GM23338 (cell line): ENCODE measurements around the gene TMEM30A. TPM values are rescaled to one million over a fixed set of nuclear protein-coding genes. Genes with fewer than 3 reads are reported as not detected.

ENCODE experiments used
- ATAC-seq: fragments of 200-7000 bp; cut with Tn5 transposase; 3 replicates; pipeline ENCODE4 v1.9.1; 2020
- DNase-seq: peaks from one replicate; pipeline ENCODE4 v3.0.0-alpha.2; 2015; ENCODE audit warnings: low spot score
- H2AFZ ChIP-seq: fragments of 200-600 bp; sonication (generic); 2 replicates; pipeline ENCODE4 v1.8.0; 2016; ENCODE audit warnings: antibody characterized with exemption, mild to moderate bottlenecking, moderate library complexity
- H3F3A ChIP-seq: fragments of 200-600 bp; sonication (generic); replicated peaks from 2 replicates; pipeline ENCODE4 v1.8.0; 2017; ENCODE audit warnings: antibody characterized with exemption, mixed run types, low read depth
- H3K27ac ChIP-seq: fragments of 200-600 bp; sonication (generic); 2 replicates; pipeline ENCODE4 v1.6.1; 2016; ENCODE audit warnings: low read depth
- H3K27me3 ChIP-seq: fragments of 200-600 bp; sonication (generic); 2 replicates; pipeline ENCODE4 v1.8.0; 2016; ENCODE audit warnings: mild to moderate bottlenecking, mixed run types, moderate library complexity; ENCODE audit not compliant: insufficient read depth
- H3K36me3 ChIP-seq: fragments of 200-600 bp; sonication (generic); 2 replicates; pipeline ENCODE4 v1.8.0; 2016; ENCODE audit warnings: mild to moderate bottlenecking; ENCODE audit not compliant: insufficient read depth
- H3K4me1 ChIP-seq: fragments of 200-600 bp; sonication (generic); 2 replicates; pipeline ENCODE4 v1.8.0; 2016; ENCODE audit warnings: mild to moderate bottlenecking, moderate library complexity; ENCODE audit not compliant: insufficient read depth
- H3K4me2 ChIP-seq: fragments of 200-600 bp; sonication (generic); 2 replicates; pipeline ENCODE4 v1.7.1; 2017; ENCODE audit warnings: mixed run types
- H3K4me3 ChIP-seq: fragments of 200-600 bp; sonication (generic); 2 replicates; pipeline ENCODE4 v1.6.1; 2016; ENCODE audit warnings: mixed run types
- H3K79me2 ChIP-seq: fragments of 200-600 bp; sonication (generic); replicated peaks from 2 replicates; pipeline ENCODE4 v1.8.0; 2017; ENCODE audit warnings: mild to moderate bottlenecking; ENCODE audit not compliant: insufficient read depth
- H3K9me2 ChIP-seq: fragments of 200-600 bp; sonication (generic); 2 replicates; pipeline ENCODE4 v1.8.0; 2017; ENCODE audit not compliant: insufficient read depth
- H4K20me1 ChIP-seq: fragments of 200-600 bp; sonication (generic); replicated peaks from 2 replicates; pipeline ENCODE4 v1.8.0; 2017; ENCODE audit warnings: mild to moderate bottlenecking; ENCODE audit not compliant: insufficient read depth
- H3K27ac Mint-ChIP-seq: 2 replicates; pipeline ENCODE4 v1.8.0; 2020; ENCODE audit warnings: inconsistent platforms, mild to moderate bottlenecking, moderate library complexity, mixed read lengths
- H3K27me3 Mint-ChIP-seq: 3 replicates; pipeline ENCODE4 v1.8.0; 2022; ENCODE audit warnings: low read depth, mild to moderate bottlenecking, moderate library complexity, mixed read lengths, inconsistent platforms; ENCODE audit not compliant: insufficient read depth, poor library complexity
- H3K36me3 Mint-ChIP-seq: 3 replicates; pipeline ENCODE4 v1.8.0; 2021; ENCODE audit warnings: low read depth, mild to moderate bottlenecking, inconsistent platforms, moderate library complexity, mixed read lengths
- H3K4me1 Mint-ChIP-seq: 3 replicates; pipeline ENCODE4 v1.8.0; 2020; ENCODE audit warnings: mild to moderate bottlenecking, inconsistent platforms, mixed read lengths
- H3K4me3 Mint-ChIP-seq: 3 replicates; pipeline ENCODE4 v1.8.0; 2021; ENCODE audit warnings: moderate library complexity, mild to moderate bottlenecking, inconsistent platforms, mixed read lengths
- H3K9me3 Mint-ChIP-seq: 3 replicates; pipeline ENCODE4 v1.8.0; 2020; ENCODE audit warnings: moderate library complexity, mild to moderate bottlenecking, inconsistent platforms, mixed read lengths
- EZH2 ChIP-seq: fragments of 200-600 bp; sonication (generic); IDR thresholded peaks from one replicate; pipeline ENCODE4 v1.8.0; 2017; ENCODE audit warnings: antibody characterized with exemption, mild to moderate bottlenecking, low read depth; ENCODE audit not compliant: unreplicated experiment
- EZH2phosphoT487 ChIP-seq: fragments of 200-600 bp; sonication (generic); IDR thresholded peaks from one replicate; pipeline ENCODE4 v1.8.1; 2018; ENCODE audit warnings: antibody characterized with exemption; ENCODE audit not compliant: unreplicated experiment
- polyA plus RNA-seq: library from polyadenylated mRNA; unstranded; fragments of >200 nt; fragmentation: Nextera tagmentation; extraction: Ambion mirVana; gene quantifications from 2 replicates; pipeline ENCODE4 v1.2.1, GENCODE V29; 2016
- total RNA-seq: library from RNA; depleted of rRNA; stranded (reverse); fragments of >200 nt; shearing (Covaris generic); gene quantifications from 2 replicates; pipeline ENCODE4 v1.2.3, GENCODE V29; 2014
- TF ChIP-seq, protein P1 (sequence below): IDR thresholded peaks from 2 replicates; pipeline ENCODE4 v1.6.1; 2016; ENCODE audit warnings: antibody characterized with exemption
- TF ChIP-seq, protein P2 (sequence below): IDR thresholded peaks from one replicate; pipeline ENCODE4 v1.6.1; 2018; ENCODE audit warnings: antibody characterized with exemption; ENCODE audit not compliant: unreplicated experiment
- TF ChIP-seq, protein P3 (sequence below): fragments of 250-450 bp; sonication (Bioruptor Pico); IDR thresholded peaks from 2 replicates; pipeline ENCODE4 v1.5.0; 2020; ENCODE audit warnings: mild to moderate bottlenecking, moderate library complexity

TMEM30A gene
- total and polyA plus RNA-seq, 2 experiments from 2014 or later: 61.7 to 99.9 TPM

DNA sequence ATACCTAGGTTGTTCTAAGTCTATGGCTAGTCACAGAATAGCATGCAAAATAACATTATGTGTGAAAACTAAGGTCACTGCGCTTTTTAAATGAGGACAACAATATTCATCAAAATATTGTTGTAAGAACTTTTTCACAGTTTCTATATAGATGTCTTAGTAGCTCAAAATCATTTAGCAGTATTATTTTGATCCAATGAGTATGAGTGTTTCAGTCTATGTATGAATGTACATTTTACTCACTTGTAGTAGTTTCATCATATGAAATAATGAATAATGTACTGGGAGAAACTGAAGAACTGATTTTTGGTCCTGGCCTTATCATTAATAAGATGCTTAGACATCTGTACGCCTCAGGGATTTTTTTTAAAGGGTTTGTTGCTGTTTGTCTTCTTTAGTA is 16.5 kb upstream of the TMEM30A start:
- Histone ChIP-seq H3K27ac (no peak overlapping the region), H3K4me1 (peaks cover 11% of the 10 kb centered on the region), H3K36me3 (no peaks in the 10 kb centered on the region), H3K4me2 (no peak overlapping the region), H3K9me2 (no peaks in the 10 kb centered on the region), H2AFZ (no peak overlapping the region), H3K79me2 (no peaks in the 10 kb centered on the region), H3K27me3 (no peaks in the 10 kb centered on the region), H3F3A (no peaks in the 10 kb centered on the region), H4K20me1 (no peaks in the 10 kb centered on the region), H3K4me3 (no peak overlapping the region)
- Mint-ChIP-seq H3K4me1 (peaks cover 13% of the 10 kb centered on the region), H3K27me3 (no peaks in the 10 kb centered on the region), H3K9me3 (no peaks in the 10 kb centered on the region), H3K36me3 (no peaks in the 10 kb centered on the region), H3K27ac (no peak overlapping the region), H3K4me3 (no peak overlapping the region)
- DNase-seq (no peak), ATAC-seq (no peak)
- TF ChIP-seq, protein P1, sequence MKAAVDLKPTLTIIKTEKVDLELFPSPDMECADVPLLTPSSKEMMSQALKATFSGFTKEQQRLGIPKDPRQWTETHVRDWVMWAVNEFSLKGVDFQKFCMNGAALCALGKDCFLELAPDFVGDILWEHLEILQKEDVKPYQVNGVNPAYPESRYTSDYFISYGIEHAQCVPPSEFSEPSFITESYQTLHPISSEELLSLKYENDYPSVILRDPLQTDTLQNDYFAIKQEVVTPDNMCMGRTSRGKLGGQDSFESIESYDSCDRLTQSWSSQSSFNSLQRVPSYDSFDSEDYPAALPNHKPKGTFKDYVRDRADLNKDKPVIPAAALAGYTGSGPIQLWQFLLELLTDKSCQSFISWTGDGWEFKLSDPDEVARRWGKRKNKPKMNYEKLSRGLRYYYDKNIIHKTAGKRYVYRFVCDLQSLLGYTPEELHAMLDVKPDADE: no peak
- no peak for TF ChIP-seq EZH2phosphoT487
- TF ChIP-seq, protein P2, sequence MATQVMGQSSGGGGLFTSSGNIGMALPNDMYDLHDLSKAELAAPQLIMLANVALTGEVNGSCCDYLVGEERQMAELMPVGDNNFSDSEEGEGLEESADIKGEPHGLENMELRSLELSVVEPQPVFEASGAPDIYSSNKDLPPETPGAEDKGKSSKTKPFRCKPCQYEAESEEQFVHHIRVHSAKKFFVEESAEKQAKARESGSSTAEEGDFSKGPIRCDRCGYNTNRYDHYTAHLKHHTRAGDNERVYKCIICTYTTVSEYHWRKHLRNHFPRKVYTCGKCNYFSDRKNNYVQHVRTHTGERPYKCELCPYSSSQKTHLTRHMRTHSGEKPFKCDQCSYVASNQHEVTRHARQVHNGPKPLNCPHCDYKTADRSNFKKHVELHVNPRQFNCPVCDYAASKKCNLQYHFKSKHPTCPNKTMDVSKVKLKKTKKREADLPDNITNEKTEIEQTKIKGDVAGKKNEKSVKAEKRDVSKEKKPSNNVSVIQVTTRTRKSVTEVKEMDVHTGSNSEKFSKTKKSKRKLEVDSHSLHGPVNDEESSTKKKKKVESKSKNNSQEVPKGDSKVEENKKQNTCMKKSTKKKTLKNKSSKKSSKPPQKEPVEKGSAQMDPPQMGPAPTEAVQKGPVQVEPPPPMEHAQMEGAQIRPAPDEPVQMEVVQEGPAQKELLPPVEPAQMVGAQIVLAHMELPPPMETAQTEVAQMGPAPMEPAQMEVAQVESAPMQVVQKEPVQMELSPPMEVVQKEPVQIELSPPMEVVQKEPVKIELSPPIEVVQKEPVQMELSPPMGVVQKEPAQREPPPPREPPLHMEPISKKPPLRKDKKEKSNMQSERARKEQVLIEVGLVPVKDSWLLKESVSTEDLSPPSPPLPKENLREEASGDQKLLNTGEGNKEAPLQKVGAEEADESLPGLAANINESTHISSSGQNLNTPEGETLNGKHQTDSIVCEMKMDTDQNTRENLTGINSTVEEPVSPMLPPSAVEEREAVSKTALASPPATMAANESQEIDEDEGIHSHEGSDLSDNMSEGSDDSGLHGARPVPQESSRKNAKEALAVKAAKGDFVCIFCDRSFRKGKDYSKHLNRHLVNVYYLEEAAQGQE: no peak
- TF ChIP-seq EZH2: no peak
- TF ChIP-seq, protein P3, sequence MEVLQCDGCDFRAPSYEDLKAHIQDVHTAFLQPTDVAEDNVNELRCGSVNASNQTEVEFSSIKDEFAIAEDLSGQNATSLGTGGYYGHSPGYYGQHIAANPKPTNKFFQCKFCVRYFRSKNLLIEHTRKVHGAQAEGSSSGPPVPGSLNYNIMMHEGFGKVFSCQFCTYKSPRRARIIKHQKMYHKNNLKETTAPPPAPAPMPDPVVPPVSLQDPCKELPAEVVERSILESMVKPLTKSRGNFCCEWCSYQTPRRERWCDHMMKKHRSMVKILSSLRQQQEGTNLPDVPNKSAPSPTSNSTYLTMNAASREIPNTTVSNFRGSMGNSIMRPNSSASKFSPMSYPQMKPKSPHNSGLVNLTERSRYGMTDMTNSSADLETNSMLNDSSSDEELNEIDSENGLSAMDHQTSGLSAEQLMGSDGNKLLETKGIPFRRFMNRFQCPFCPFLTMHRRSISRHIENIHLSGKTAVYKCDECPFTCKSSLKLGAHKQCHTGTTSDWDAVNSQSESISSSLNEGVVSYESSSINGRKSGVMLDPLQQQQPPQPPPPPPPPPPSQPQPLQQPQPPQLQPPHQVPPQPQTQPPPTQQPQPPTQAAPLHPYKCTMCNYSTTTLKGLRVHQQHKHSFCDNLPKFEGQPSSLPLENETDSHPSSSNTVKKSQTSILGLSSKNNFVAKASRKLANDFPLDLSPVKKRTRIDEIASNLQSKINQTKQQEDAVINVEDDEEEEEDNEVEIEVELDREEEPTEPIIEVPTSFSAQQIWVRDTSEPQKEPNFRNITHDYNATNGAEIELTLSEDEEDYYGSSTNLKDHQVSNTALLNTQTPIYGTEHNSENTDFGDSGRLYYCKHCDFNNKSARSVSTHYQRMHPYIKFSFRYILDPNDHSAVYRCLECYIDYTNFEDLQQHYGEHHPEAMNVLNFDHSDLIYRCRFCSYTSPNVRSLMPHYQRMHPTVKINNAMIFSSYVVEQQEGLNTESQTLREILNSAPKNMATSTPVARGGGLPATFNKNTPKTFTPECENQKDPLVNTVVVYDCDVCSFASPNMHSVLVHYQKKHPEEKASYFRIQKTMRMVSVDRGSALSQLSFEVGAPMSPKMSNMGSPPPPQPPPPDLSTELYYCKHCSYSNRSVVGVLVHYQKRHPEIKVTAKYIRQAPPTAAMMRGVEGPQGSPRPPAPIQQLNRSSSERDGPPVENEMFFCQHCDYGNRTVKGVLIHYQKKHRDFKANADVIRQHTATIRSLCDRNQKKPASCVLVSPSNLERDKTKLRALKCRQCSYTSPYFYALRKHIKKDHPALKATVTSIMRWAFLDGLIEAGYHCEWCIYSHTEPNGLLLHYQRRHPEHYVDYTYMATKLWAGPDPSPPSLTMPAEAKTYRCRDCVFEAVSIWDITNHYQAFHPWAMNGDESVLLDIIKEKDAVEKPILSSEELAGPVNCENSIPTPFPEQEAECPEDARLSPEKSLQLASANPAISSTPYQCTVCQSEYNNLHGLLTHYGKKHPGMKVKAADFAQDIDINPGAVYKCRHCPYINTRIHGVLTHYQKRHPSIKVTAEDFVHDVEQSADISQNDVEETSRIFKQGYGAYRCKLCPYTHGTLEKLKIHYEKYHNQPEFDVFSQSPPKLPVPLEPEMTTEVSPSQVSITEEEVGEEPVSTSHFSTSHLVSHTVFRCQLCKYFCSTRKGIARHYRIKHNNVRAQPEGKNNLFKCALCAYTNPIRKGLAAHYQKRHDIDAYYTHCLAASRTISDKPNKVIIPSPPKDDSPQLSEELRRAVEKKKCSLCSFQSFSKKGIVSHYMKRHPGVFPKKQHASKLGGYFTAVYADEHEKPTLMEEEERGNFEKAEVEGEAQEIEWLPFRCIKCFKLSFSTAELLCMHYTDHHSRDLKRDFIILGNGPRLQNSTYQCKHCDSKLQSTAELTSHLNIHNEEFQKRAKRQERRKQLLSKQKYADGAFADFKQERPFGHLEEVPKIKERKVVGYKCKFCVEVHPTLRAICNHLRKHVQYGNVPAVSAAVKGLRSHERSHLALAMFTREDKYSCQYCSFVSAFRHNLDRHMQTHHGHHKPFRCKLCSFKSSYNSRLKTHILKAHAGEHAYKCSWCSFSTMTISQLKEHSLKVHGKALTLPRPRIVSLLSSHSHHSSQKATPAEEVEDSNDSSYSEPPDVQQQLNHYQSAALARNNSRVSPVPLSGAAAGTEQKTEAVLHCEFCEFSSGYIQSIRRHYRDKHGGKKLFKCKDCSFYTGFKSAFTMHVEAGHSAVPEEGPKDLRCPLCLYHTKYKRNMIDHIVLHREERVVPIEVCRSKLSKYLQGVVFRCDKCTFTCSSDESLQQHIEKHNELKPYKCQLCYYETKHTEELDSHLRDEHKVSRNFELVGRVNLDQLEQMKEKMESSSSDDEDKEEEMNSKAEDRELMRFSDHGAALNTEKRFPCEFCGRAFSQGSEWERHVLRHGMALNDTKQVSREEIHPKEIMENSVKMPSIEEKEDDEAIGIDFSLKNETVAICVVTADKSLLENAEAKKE (CRISPR knock-in tag): no peak
